Endothelial cell (in vitro differentiated cells): ENCODE results near the gene CUX1. TPM values are rescaled to one million over a fixed set of nuclear protein-coding genes. Genes with fewer than 3 reads are reported as not detected.

Experiments used
- DNase-seq: peaks from one replicate; pipeline ENCODE4 v3.0.0; 2021; ENCODE audit warnings: low spot score
- H3K27ac Mint-ChIP-seq: one replicate; pipeline ENCODE4 v1.8.0; 2021; ENCODE audit warnings: mixed read lengths, inconsistent platforms; ENCODE audit not compliant: unreplicated experiment
- H3K27me3 Mint-ChIP-seq: one replicate; pipeline ENCODE4 v1.8.0; 2021; ENCODE audit warnings: mild to moderate bottlenecking, moderate library complexity, mixed read lengths, inconsistent platforms; ENCODE audit not compliant: unreplicated experiment
- H3K36me3 Mint-ChIP-seq: one replicate; pipeline ENCODE4 v1.8.0; 2021; ENCODE audit warnings: mild to moderate bottlenecking, low read depth, mixed read lengths, inconsistent platforms; ENCODE audit not compliant: unreplicated experiment
- H3K4me1 Mint-ChIP-seq: one replicate; pipeline ENCODE4 v1.8.0; 2021; ENCODE audit warnings: mild to moderate bottlenecking, mixed read lengths, inconsistent platforms; ENCODE audit not compliant: unreplicated experiment
- H3K4me3 Mint-ChIP-seq: one replicate; pipeline ENCODE4 v1.8.0; 2021; ENCODE audit warnings: mild to moderate bottlenecking, mixed read lengths, inconsistent platforms; ENCODE audit not compliant: unreplicated experiment
- H3K9me3 Mint-ChIP-seq: one replicate; pipeline ENCODE4 v1.8.0; 2021; ENCODE audit warnings: mixed read lengths, inconsistent platforms; ENCODE audit not compliant: unreplicated experiment
- CTCF ChIP-seq: fragments of 200-600 bp; sonication (generic); IDR thresholded peaks from one replicate; pipeline ENCODE4 v1.5.0; 2021; ENCODE audit warnings: antibody characterized with exemption; ENCODE audit not compliant: unreplicated experiment
- total RNA-seq: library from RNA; stranded (reverse); fragmentation: NEBNext Ultra II Directional; extraction: Animal tissue kit (Norgen Biotek cat#: 25700); gene quantifications from one replicate; pipeline ENCODE4 v1.2.1, GENCODE V29; 2021; ENCODE audit not compliant: unreplicated experiment

CUX1 gene
- total RNA-seq, 1 donor from 2014 or later: 43.7 TPM

GRCh38 chr7:101782476-101782875 is 35.0 kb upstream of the CUX1 start:
- no peaks in the 10 kb centered on the region for H3K9me3 Mint-ChIP-seq
- H3K36me3 Mint-ChIP-seq: no peaks in the 10 kb centered on the region
- DNase-seq: no peak
- no peak overlapping the region for H3K27ac Mint-ChIP-seq
- H3K4me3 Mint-ChIP-seq: no peak overlapping the region
- H3K4me1 Mint-ChIP-seq: peaks cover 5% of the 10 kb centered on the region
- TF ChIP-seq CTCF: no peak
- peaks cover 2% of the 10 kb centered on the region for H3K27me3 Mint-ChIP-seq

GRCh38 chr7:101782896-101783295 is 34.5 kb upstream of the CUX1 start:
- DNase-seq: no peak
- Mint-ChIP-seq H3K36me3 (no peaks in the 10 kb centered on the region), H3K4me3 (no peak overlapping the region), H3K27ac (no peak overlapping the region), H3K9me3 (no peaks in the 10 kb centered on the region), H3K4me1 (peaks cover 5% of the 10 kb centered on the region), H3K27me3 (peaks cover 2% of the 10 kb centered on the region)
- no peak for TF ChIP-seq CTCF

GRCh38 chr7:101783381-101784181 is 33.8 kb upstream of the CUX1 start:
- no peaks in the 10 kb centered on the region for H3K9me3 Mint-ChIP-seq
- no peak overlapping the region for H3K4me3 Mint-ChIP-seq
- H3K36me3 Mint-ChIP-seq: no peaks in the 10 kb centered on the region
- TF ChIP-seq CTCF: no peak
- H3K27me3 Mint-ChIP-seq: peaks cover 2% of the 10 kb centered on the region
- H3K27ac Mint-ChIP-seq: no peak overlapping the region
- peaks cover 5% of the 10 kb centered on the region for H3K4me1 Mint-ChIP-seq
- DNase-seq: no peak

GRCh38 chr7:101784292-101785127 is 32.9 kb upstream of the CUX1 start:
- DNase-seq: no peak
- Mint-ChIP-seq H3K4me3 (no peak overlapping the region), H3K9me3 (no peaks in the 10 kb centered on the region), H3K27ac (no peak overlapping the region), H3K4me1 (peaks cover 5% of the 10 kb centered on the region), H3K27me3 (peaks cover 2% of the 10 kb centered on the region), H3K36me3 (no peaks in the 10 kb centered on the region)
- TF ChIP-seq CTCF: no peak

- DNase-seq: no peak
- H3K9me3 Mint-ChIP-seq: no peaks in the 10 kb centered on the region
Measured at GRCh38 chr7:101787864-101788263, 29.6 kb upstream of the CUX1 start.

More at GRCh38 chr7:101787864-101788263, 29.6 kb upstream of the CUX1 start:
- H3K27ac Mint-ChIP-seq: no peak overlapping the region
- H3K4me3 Mint-ChIP-seq: no peak overlapping the region
- no peak for TF ChIP-seq CTCF
- H3K36me3 Mint-ChIP-seq: no peaks in the 10 kb centered on the region
- peaks cover 2% of the 10 kb centered on the region for H3K27me3 Mint-ChIP-seq
- H3K4me1 Mint-ChIP-seq: peaks cover 5% of the 10 kb centered on the region
